ENCODE results near the gene ANKMY2.

The ANKMY2 gene

GRCh38 chr7:16579216-16579615 lies 66.3 kb downstream of the ANKMY2 start:
- no peak for DNase-seq (ENCODE audit: low spot score)

- no peak for DNase-seq (ENCODE audit: low spot score)
Measured at GRCh38 chr7:16571941-16572340, 73.6 kb downstream of the ANKMY2 start.

- peak; percentile 86 for DNase-seq (ENCODE audit: low spot score)
Measured at GRCh38 chr7:16564909-16565426, 80.6 kb downstream of the ANKMY2 start.

- no peak for DNase-seq (ENCODE audit: low spot score)
Measured at GRCh38 chr7:16564023-16564380, 81.6 kb downstream of the ANKMY2 start.

- no peak for DNase-seq (ENCODE audit: low spot score)
Measured at GRCh38 chr7:16563281-16564022, 82.1 kb downstream of the ANKMY2 start.

- no peak for DNase-seq (ENCODE audit: low spot score)
Measured at GRCh38 chr7:16562456-16563220, 82.9 kb downstream of the ANKMY2 start.

GRCh38 chr7:16561943-16562342 lies 83.6 kb downstream of the ANKMY2 start:
- no peak for DNase-seq (ENCODE audit: low spot score)

GRCh38 chr7:16559497-16560179 lies 85.9 kb downstream of the ANKMY2 start:
- DNase-seq (ENCODE audit: low spot score) = no peak

- no peak for DNase-seq (ENCODE audit: low spot score)
Measured at GRCh38 chr7:16558761-16559302, 86.7 kb downstream of the ANKMY2 start.

GRCh38 chr7:16556359-16556758 lies 89.2 kb downstream of the ANKMY2 start:
- no peak for DNase-seq (ENCODE audit: low spot score)

GRCh38 chr7:16554518-16555236 lies 90.9 kb downstream of the ANKMY2 start:
- no peak for DNase-seq (ENCODE audit: low spot score)

GRCh38 chr7:16550671-16551070 lies 94.9 kb downstream of the ANKMY2 start:
- no peak for DNase-seq (ENCODE audit: low spot score)
